ENCODE results near the gene MAGI3.

DNA sequence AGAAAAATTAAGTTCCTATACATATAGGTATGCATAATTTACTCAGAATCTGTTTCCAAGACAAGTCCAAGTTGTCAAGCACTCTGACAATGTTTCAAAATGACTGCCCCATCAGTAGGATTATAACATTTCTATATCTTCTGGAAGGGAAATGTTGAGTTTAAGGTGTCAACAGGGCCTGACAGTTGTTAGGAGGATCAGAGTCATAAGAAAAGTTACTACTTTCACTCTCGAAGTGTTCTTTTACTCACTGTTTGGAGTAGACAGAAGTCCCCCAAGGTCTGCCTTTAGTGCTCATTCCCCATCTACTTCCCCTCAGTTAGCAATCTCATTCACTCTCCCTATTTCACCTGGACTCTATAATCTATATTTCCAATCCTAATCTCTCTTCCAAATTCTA lies 20.6 kb upstream of the MAGI3 start:
- TF ChIP-seq YY1 (IDR thresholded peaks at IDR 0.05; ENCODE audit: low read depth) = no peak
- no peak for TF ChIP-seq ZBTB7A (IDR thresholded peaks at IDR 0.05; ENCODE audit: low read depth)
- TF ChIP-seq REST (IDR thresholded peaks at IDR 0.05; ENCODE audit: low read depth) = no peak
- TF ChIP-seq RAD21 (IDR thresholded peaks at IDR 0.05; ENCODE audit: low read depth) = no peak
- no peak for TF ChIP-seq EGR1 (IDR thresholded peaks at IDR 0.05)
- no peak for TF ChIP-seq NFIC (IDR thresholded peaks at IDR 0.05)
- TF ChIP-seq TAF1 (IDR thresholded peaks at IDR 0.05; ENCODE audit: low read depth) = no peak
- TF ChIP-seq CEBPB (IDR thresholded peaks at IDR 0.05) = no peak
- no peak for TF ChIP-seq TCF12 (IDR thresholded peaks at IDR 0.05; ENCODE audit: low read depth)
- TF ChIP-seq EP300 (IDR thresholded peaks at IDR 0.05; ENCODE audit: borderline replicate concordance) = no peak
- TF ChIP-seq, protein P1, sequence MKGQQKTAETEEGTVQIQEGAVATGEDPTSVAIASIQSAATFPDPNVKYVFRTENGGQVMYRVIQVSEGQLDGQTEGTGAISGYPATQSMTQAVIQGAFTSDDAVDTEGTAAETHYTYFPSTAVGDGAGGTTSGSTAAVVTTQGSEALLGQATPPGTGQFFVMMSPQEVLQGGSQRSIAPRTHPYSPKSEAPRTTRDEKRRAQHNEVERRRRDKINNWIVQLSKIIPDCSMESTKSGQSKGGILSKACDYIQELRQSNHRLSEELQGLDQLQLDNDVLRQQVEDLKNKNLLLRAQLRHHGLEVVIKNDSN (IDR thresholded peaks at IDR 0.05) = no peak
- no peak for TF ChIP-seq FOXM1 (IDR thresholded peaks at IDR 0.05; ENCODE audit: borderline replicate concordance, low read depth)
- TF ChIP-seq CREB1 (IDR thresholded peaks at IDR 0.05; ENCODE audit: low read depth) = no peak
- TF ChIP-seq, protein P2, sequence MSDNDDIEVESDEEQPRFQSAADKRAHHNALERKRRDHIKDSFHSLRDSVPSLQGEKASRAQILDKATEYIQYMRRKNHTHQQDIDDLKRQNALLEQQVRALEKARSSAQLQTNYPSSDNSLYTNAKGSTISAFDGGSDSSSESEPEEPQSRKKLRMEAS (IDR thresholded peaks at IDR 0.05) = no peak

Data from Ishikawa (cell line).